GM21528 (cell line): Measurements from ENCODE around the gene NSL1.
"Not testable (repeated sequence)": the region's sequence is repeated elsewhere in the genome, so short reads cannot be mapped to it uniquely, and the experiment has no call there.

Experiments
- ATAC-seq: cut with Tn5 transposase; IDR thresholded peaks from one replicate; pipeline ENCODE4 v1.9.1; 2021; ENCODE audit warnings: mild to moderate bottlenecking, moderate library complexity; ENCODE audit not compliant: unreplicated experiment, low FRiP score

The NSL1 gene

GRCh38 chr1:212752934-212753497 is 38.6 kb downstream of the NSL1 start:
- ATAC-seq: no peak

- ATAC-seq: no peak
Measured at GRCh38 chr1:212752252-212752933, 39.2 kb downstream of the NSL1 start.

- no peak for ATAC-seq
Measured at GRCh38 chr1:212749821-212750535, 41.6 kb downstream of the NSL1 start.

GRCh38 chr1:212746546-212746945 is 45.0 kb downstream of the NSL1 start:
- ATAC-seq: no peak

GRCh38 chr1:212745303-212745702 is 46.3 kb downstream of the NSL1 start:
- ATAC-seq: no peak

- no peak for ATAC-seq
Measured at GRCh38 chr1:212743901-212744475, 47.6 kb downstream of the NSL1 start.

- ATAC-seq: no peak
Measured at GRCh38 chr1:212738330-212738729, 53.2 kb downstream of the NSL1 start.

GRCh38 chr1:212737559-212737958 is 54.0 kb downstream of the NSL1 start:
- no peak for ATAC-seq

- no peak for ATAC-seq
Measured at GRCh38 chr1:212733109-212733508, 58.5 kb downstream of the NSL1 start.

GRCh38 chr1:212731630-212732029 is 59.9 kb downstream of the NSL1 start:
- ATAC-seq: no peak

- no peak for ATAC-seq
Measured at GRCh38 chr1:212728606-212729005, 63.0 kb downstream of the NSL1 start.

GRCh38 chr1:212727386-212728181 is 64.0 kb downstream of the NSL1 start:
- ATAC-seq: no peak

- not testable (repeated sequence) for ATAC-seq
Measured at GRCh38 chr1:212724679-212725078, 66.9 kb downstream of the NSL1 start.

- no peak for ATAC-seq
Measured at GRCh38 chr1:212722270-212722957, 69.2 kb downstream of the NSL1 start.

GRCh38 chr1:212721388-212722247 is 70.0 kb downstream of the NSL1 start:
- no peak for ATAC-seq

- no peak for ATAC-seq
Measured at GRCh38 chr1:212719633-212720032, 71.9 kb downstream of the NSL1 start.

- no peak for ATAC-seq
Measured at GRCh38 chr1:212718499-212718898, 73.1 kb downstream of the NSL1 start.

- no peak for ATAC-seq
Measured at GRCh38 chr1:212716161-212716560, 75.4 kb downstream of the NSL1 start.

GRCh38 chr1:212713465-212714136 is 78.0 kb downstream of the NSL1 start:
- no peak for ATAC-seq
